ENCODE data around the gene ALDH3A2.
A peak's percentile ranks its signal among the peaks of the same experiment; 100 is the strongest.

- TF ChIP-seq POU6F1 (CRISPR knock-in tag; IDR thresholded peaks at IDR 0.05; ENCODE audit: borderline replicate concordance, low read depth) (no peak), ZFP3 (CRISPR knock-in tag; IDR thresholded peaks at IDR 0.05) (peak; percentile 27; the same call in 1 of the 2 replicates), ISL1 (CRISPR knock-in tag; IDR thresholded peaks at IDR 0.05) (no peak), ZFP30 (CRISPR knock-in tag; IDR thresholded peaks at IDR 0.05) (no peak)
Measured at GRCh38 chr17:19647697-19648474, 665 bp upstream of the ALDH3A2 start.

Measured in SK-N-SH treated with all-trans-retinoic acid at 6 μM for 48 hours (cell line).